HUES64 (cell line): ENCODE data around the gene INPP4B.

Experiments
- H3K27ac ChIP-seq: 2 replicates; pipeline ENCODE4 v1.7.0; 2013; ENCODE audit warnings: low read depth, low read length, inconsistent platforms
- H3K27me3 ChIP-seq: 2 replicates; pipeline ENCODE4 v1.6.1; 2013; ENCODE audit warnings: mild to moderate bottlenecking, low read length; ENCODE audit not compliant: insufficient read depth
- H3K36me3 ChIP-seq: 2 replicates; pipeline ENCODE4 v1.6.1; 2013; ENCODE audit warnings: mild to moderate bottlenecking, low read length; ENCODE audit not compliant: insufficient read depth
- H3K4me1 ChIP-seq: 2 replicates; pipeline ENCODE4 v1.6.1; 2013; ENCODE audit warnings: mild to moderate bottlenecking, low read length, moderate library complexity; ENCODE audit not compliant: insufficient read depth
- H3K4me3 ChIP-seq: 2 replicates; pipeline ENCODE4 v1.5.1; 2013; ENCODE audit warnings: mild to moderate bottlenecking, low read length, moderate library complexity
- H3K9ac ChIP-seq: 2 replicates; pipeline ENCODE4 v1.6.1; 2013; ENCODE audit warnings: mild to moderate bottlenecking, low read depth, low read length
- H3K9me3 ChIP-seq: 2 replicates; pipeline ENCODE4 v1.6.1; 2013; ENCODE audit warnings: low read depth, low read length; ENCODE audit not compliant: insufficient read depth
- WGBS: fragments of 150-250, 120-280 bp; methylation state at CpG from one replicate; pipeline ENCODE4 v1.1.7; 2013; ENCODE audit warnings: missing lambda C conversion rate; 5-methylcytosine and 5-hydroxymethylcytosine counted together

INPP4B gene

DNA sequence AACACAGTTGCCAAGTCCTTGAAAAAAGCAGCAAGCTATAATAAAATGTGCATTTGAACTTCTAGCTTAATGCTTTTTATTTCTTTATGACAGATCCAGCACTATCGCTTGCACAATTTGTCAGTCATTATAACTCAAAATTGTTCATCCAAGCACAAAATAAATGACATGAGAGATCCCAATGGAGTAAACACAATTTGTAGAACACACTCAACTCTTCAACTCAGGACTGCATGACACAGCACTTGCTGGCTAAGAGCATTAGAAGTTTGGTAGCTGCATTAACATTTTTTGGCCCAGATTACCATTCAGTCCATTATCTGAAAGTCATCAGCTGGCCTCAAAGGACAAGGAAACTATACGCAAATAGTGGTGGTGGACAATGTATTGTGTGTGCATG, 530.1 kb downstream of the INPP4B start:
- Histone ChIP-seq H3K36me3 (no peaks in the 10 kb centered on the region), H3K27ac (no peak overlapping the region), H3K9ac (no peak overlapping the region), H3K27me3 (no peaks in the 10 kb centered on the region), H3K4me1 (no peaks in the 10 kb centered on the region), H3K4me3 (no peak overlapping the region), H3K9me3 (no peaks in the 10 kb centered on the region)
- WGBS = 92% methylated on average over 1 of the region's 2 CpGs

DNA sequence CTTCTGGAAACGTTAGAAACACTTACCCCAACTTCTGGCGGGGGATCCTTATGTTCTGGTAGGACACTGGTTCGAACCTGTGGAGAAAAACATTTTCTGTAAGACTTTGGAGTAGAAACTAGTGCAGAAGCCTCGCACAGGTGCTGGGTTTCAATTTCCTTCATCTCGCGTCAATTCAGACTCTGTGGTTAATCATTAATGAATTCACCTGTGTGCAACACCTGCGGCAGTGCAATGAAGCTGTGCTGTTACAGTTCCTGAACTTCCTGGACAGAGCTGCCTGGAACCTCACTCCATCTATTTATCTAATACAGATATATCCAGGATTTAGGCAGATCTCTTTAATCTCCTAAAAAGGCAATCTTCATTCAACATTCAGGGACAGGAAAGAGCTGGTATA, 531.4 kb downstream of the INPP4B start:
- Histone ChIP-seq H3K36me3 (no peaks in the 10 kb centered on the region), H3K27ac (no peak overlapping the region)
- WGBS = 92% methylated on average over 7 of the region's 7 CpGs

DNA sequence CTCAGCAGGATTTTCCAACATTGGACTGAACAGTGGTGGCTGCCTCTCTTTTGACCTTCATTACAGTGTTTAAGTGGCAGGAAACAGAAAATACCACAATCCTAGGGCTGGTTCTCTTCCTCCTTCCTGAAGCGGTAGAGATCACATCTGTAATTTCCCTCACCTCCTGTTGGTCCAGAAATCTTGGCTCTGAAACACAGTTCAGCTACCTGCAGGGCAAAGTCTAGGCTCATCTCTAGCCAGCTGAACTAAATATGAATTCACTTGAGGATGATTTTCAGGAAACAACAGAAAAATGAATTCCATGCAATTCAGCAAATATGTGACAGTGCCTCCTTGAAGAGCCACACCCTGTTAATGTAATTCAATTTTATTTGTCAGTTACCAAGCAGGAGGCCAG, 531.9 kb downstream of the INPP4B start:
- H3K9me3 ChIP-seq = no peaks in the 10 kb centered on the region
- no peaks in the 10 kb centered on the region for H3K27me3 ChIP-seq
- 97% methylated on average over 1 of the region's 1 CpG for WGBS

More for the DNA sequence above, 531.4 kb downstream of the INPP4B start:
- Histone ChIP-seq H3K9me3 (no peaks in the 10 kb centered on the region), H3K4me1 (no peaks in the 10 kb centered on the region), H3K9ac (no peak overlapping the region), H3K27me3 (no peaks in the 10 kb centered on the region), H3K4me3 (no peak overlapping the region)

DNA sequence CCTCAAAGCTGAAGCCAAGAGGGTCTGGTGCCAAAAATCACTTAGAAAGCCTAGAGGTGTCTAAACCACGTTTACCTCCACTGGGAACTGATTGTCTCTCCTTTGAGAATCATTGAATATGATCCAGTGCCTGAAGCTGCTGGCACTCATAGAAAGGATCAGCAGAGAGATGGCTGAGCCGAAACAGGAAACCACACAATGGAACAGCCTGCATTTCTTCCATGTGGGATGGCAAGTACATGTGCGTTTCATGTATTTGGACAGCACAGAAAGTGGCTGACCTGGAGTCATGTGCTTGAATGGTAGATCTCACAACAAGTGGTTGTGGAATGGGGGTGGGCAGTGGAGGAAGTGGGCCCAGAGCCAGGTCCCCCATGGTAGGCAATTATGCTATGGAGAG, 533.7 kb downstream of the INPP4B start:
- Histone ChIP-seq H3K27me3 (no peaks in the 10 kb centered on the region), H3K9me3 (no peaks in the 10 kb centered on the region), H3K4me1 (no peaks in the 10 kb centered on the region), H3K4me3 (no peak overlapping the region), H3K36me3 (no peaks in the 10 kb centered on the region), H3K9ac (no peak overlapping the region), H3K27ac (no peak overlapping the region)
- 94% methylated on average over 3 of the region's 3 CpGs for WGBS

More for the DNA sequence above, 531.9 kb downstream of the INPP4B start:
- no peak overlapping the region for H3K27ac ChIP-seq
- H3K36me3 ChIP-seq = no peaks in the 10 kb centered on the region
- H3K4me1 ChIP-seq = no peaks in the 10 kb centered on the region
- no peak overlapping the region for H3K9ac ChIP-seq
- H3K4me3 ChIP-seq = no peak overlapping the region

DNA sequence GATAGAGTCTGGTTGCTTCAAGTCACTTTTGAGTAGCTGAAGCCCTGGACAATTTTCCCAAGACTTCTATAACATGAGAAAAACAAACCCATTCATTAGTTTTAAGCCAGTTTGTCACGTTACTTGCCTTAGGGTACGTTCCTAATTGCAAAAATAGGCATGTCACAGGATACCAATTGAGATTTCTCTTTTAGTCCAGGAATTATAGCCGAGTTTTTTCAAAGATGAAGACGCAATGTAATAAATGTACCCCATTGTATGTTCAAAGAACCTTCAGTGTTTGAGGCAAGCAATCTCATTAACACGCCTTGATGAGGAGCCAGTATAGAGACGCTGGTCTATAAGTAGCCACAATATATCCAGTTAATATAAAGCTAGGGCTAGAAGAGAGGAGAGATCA, 534.2 kb downstream of the INPP4B start:
- Histone ChIP-seq H3K4me1 (no peaks in the 10 kb centered on the region), H3K9ac (no peak overlapping the region), H3K36me3 (no peaks in the 10 kb centered on the region), H3K4me3 (no peak overlapping the region), H3K9me3 (no peaks in the 10 kb centered on the region), H3K27me3 (no peaks in the 10 kb centered on the region), H3K27ac (no peak overlapping the region)
- WGBS = 95% methylated on average over 6 of the region's 6 CpGs

- no peak overlapping the region for H3K4me3 ChIP-seq
- H3K36me3 ChIP-seq = no peaks in the 10 kb centered on the region
- no peaks in the 10 kb centered on the region for H3K27me3 ChIP-seq
- WGBS = 95% methylated on average over 1 of the region's 1 CpG
- no peaks in the 10 kb centered on the region for H3K4me1 ChIP-seq
- no peaks in the 10 kb centered on the region for H3K9me3 ChIP-seq
- no peak overlapping the region for H3K27ac ChIP-seq
- no peak overlapping the region for H3K9ac ChIP-seq
Observed at GRCh38 chr4:142309772-142310171, 536.3 kb downstream of the INPP4B start.

GRCh38 chr4:142307857-142308256, 538.2 kb downstream of the INPP4B start:
- Histone ChIP-seq H3K27ac (no peak overlapping the region), H3K36me3 (no peaks in the 10 kb centered on the region), H3K4me1 (no peaks in the 10 kb centered on the region), H3K4me3 (no peak overlapping the region), H3K9ac (no peak overlapping the region), H3K27me3 (no peaks in the 10 kb centered on the region), H3K9me3 (no peaks in the 10 kb centered on the region)
- 90% methylated on average over 2 of the region's 2 CpGs for WGBS

- WGBS = 73% methylated on average over 3 of the region's 4 CpGs
Observed at GRCh38 chr4:142297313-142297712, 548.8 kb downstream of the INPP4B start.

DNA sequence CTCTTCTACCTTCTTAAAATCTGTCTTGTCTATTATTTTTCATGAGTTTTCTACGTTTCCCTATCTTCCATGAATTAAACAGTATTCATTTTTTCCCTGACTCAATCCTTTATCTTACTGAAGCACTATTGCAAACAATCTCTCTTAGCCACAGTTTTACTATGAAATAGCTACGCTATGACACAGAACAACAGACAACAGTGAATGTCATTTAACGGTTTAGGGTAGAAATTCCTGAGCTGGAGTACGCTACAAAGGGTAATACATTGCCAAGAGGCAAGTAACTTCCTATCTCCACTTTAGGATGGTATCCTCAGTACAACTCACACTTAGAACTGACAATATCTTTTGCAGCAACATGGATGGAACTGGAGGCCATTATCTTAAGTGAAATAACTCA, 552.6 kb downstream of the INPP4B start:
- H3K36me3 ChIP-seq = no peaks in the 10 kb centered on the region
- no peak overlapping the region for H3K4me3 ChIP-seq
- no peaks in the 10 kb centered on the region for H3K27me3 ChIP-seq
- no peak overlapping the region for H3K27ac ChIP-seq
- no peak overlapping the region for H3K9ac ChIP-seq
- 0 out of 2 replicates have a peak, but pooled peaks cover 3% of the 10 kb centered on the region for H3K4me1 ChIP-seq
- WGBS = 92% methylated on average over 4 of the region's 4 CpGs
- H3K9me3 ChIP-seq = no peaks in the 10 kb centered on the region

More at GRCh38 chr4:142297313-142297712, 548.8 kb downstream of the INPP4B start:
- Histone ChIP-seq H3K4me1 (0 out of 2 replicates have a peak, but pooled peaks cover 3% of the 10 kb centered on the region), H3K9ac (no peak overlapping the region), H3K9me3 (no peaks in the 10 kb centered on the region), H3K36me3 (no peaks in the 10 kb centered on the region), H3K27me3 (no peaks in the 10 kb centered on the region), H3K27ac (no peak overlapping the region), H3K4me3 (no peak overlapping the region)

GRCh38 chr4:142292231-142292630, 553.9 kb downstream of the INPP4B start:
- 94% methylated on average over 2 of the region's 2 CpGs for WGBS
- Histone ChIP-seq H3K27ac (no peak overlapping the region), H3K9ac (no peak overlapping the region), H3K4me1 (0 out of 2 replicates have a peak, but pooled peaks cover 1% of the 10 kb centered on the region), H3K4me3 (no peak overlapping the region), H3K27me3 (no peaks in the 10 kb centered on the region), H3K9me3 (no peaks in the 10 kb centered on the region), H3K36me3 (no peaks in the 10 kb centered on the region)

DNA sequence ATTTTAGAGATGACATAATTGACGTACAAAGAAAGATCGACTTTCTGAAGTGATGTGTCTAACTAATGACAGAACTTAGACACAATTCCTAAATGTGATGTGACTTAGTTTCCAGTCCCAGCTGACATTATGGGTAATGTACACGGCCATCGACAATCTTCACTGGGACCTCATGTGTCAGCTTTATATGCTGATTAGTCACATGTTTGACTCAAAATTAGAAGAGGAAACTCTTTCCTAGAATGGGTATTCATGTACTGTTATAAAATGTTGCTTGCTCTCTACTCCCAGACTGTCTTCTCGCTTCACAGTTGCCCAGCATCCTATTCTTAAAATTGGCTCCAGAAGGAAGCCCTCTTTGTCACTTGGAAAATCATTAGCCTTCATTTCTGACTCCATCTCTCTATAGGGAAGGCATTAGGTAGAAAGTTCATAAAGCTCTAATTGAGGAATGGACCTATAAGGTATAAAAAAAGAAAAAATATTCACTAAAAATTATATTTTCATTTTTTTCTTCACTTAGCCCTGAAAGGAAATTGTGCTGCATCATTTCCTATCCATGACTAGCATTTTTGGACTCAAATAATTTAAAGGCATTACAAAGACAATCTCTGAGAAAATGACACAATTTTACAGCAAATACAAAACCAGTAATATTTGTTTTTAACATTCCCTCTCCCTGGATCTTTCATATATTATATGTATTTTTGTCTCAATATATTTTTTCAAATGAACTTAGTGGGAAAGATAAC, 554.6 kb downstream of the INPP4B start:
- H3K27me3 ChIP-seq = no peaks in the 10 kb centered on the region
- H3K27ac ChIP-seq = no peak overlapping the region
- WGBS = 98% methylated on average over 4 of the region's 5 CpGs

GRCh38 chr4:142287371-142287770, 558.7 kb downstream of the INPP4B start:
- Histone ChIP-seq H3K9me3 (no peaks in the 10 kb centered on the region), H3K4me1 (no peaks in the 10 kb centered on the region), H3K36me3 (no peaks in the 10 kb centered on the region), H3K27ac (no peak overlapping the region), H3K4me3 (no peak overlapping the region), H3K27me3 (no peaks in the 10 kb centered on the region), H3K9ac (no peak overlapping the region)
- WGBS = 97% methylated on average over 8 of the region's 8 CpGs

More for the DNA sequence above, 554.6 kb downstream of the INPP4B start:
- Histone ChIP-seq H3K4me1 (no peaks in the 10 kb centered on the region), H3K36me3 (no peaks in the 10 kb centered on the region), H3K9me3 (no peaks in the 10 kb centered on the region), H3K9ac (no peak overlapping the region), H3K4me3 (no peak overlapping the region)
